Right atrium auricular region (tissue), 2 donors: ENCODE measurements around the gene EYA2. TPM values are rescaled to one million over a fixed set of nuclear protein-coding genes. Genes with fewer than 3 reads are reported as not detected.

ENCODE experiments used
- DNase-seq: peaks from one replicate; pipeline ENCODE4 v3.0.0-alpha.2; 2019; ENCODE audit warnings: low spot score
- H3K27ac ChIP-seq, 2 donors: fragments of 200-600 bp; sonication (generic); 1 replicate in 1 of 2; 2 replicates in 1 of 2; pipeline ENCODE4 v1.5.1; 2016 to 2019
- H3K27me3 ChIP-seq, 2 donors: fragments of 200-600 bp; sonication (generic); one replicate each; pipeline versions ENCODE4 v1.5.1 to v1.6.0; 2017 to 2019
- H3K36me3 ChIP-seq: fragments of 200-600 bp; sonication (generic); one replicate; pipeline ENCODE4 v1.5.1; 2016
- H3K4me1 ChIP-seq, 2 donors: fragments of 200-600 bp; sonication (generic); one replicate each; pipeline versions ENCODE4 v1.5.1 to v1.6.0; 2017 to 2019
- H3K4me3 ChIP-seq, 2 donors: fragments of 200-600 bp; sonication (generic); 1 replicate in 1 of 2; 2 replicates in 1 of 2; pipeline ENCODE4 v1.5.1; 2017 to 2019; ENCODE audit warnings: mild to moderate bottlenecking in 1 of 2, moderate library complexity in 1 of 2
- H3K9me3 ChIP-seq, 2 donors: fragments of 200-600 bp; sonication (generic); one replicate each; pipeline ENCODE4 v1.5.1; 2019
- total RNA-seq, 2 donors: library from RNA; depleted of rRNA; stranded (reverse); fragments of >200 nt; gene quantifications; one replicate each; pipeline ENCODE4 v1.1.0, GENCODE V29; 2016
- TF ChIP-seq, protein P1 (sequence below), 2 donors: fragments of 200-600 bp; sonication (generic); IDR thresholded peaks; one replicate each; pipeline ENCODE4 v1.5.1; 2019; ENCODE audit warnings: antibody characterized with exemption in 2 of 2

Gene EYA2
- total RNA-seq, 2 donors from 2014 or later = 0.30 to 2.6 TPM

DNA sequence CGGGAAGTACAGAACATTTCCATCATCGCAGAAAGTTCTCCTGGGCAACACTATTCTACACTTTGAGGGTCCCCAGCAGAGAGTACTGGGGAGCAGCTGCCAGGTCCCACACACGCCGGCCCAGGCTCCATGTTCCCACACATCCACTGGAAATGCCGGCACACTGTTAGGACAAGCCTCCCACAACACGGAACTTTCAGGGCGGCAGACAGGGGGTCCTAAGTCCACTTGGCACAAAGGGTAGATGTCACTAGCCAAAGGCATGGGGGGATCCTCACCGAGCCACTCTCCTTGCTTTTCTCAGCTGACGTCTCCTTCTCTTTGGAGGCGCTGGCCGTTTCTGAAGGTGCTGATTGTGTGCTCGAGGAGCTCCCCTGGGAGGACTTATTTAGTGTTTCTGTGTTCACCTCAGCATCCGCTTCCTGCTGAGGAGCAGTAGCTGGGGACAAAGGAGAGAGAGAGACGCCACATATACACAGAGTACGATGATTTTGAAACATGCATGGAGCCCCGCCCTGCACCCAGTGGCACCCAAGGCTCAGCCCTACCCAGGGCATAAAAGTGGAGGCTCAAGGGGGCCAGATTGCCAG, 326.5 kb downstream of the EYA2 start:
- Histone ChIP-seq H3K27ac (no peak overlapping the region), H3K27me3 (no peaks in the 10 kb centered on the region), H3K9me3 (no peaks in the 10 kb centered on the region), H3K4me1 (no peaks in the 10 kb centered on the region), H3K4me3 (no peak overlapping the region), H3K36me3 (peaks cover 61% of the 10 kb centered on the region)
- TF ChIP-seq, protein P1, sequence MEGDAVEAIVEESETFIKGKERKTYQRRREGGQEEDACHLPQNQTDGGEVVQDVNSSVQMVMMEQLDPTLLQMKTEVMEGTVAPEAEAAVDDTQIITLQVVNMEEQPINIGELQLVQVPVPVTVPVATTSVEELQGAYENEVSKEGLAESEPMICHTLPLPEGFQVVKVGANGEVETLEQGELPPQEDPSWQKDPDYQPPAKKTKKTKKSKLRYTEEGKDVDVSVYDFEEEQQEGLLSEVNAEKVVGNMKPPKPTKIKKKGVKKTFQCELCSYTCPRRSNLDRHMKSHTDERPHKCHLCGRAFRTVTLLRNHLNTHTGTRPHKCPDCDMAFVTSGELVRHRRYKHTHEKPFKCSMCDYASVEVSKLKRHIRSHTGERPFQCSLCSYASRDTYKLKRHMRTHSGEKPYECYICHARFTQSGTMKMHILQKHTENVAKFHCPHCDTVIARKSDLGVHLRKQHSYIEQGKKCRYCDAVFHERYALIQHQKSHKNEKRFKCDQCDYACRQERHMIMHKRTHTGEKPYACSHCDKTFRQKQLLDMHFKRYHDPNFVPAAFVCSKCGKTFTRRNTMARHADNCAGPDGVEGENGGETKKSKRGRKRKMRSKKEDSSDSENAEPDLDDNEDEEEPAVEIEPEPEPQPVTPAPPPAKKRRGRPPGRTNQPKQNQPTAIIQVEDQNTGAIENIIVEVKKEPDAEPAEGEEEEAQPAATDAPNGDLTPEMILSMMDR (IDR thresholded peaks at IDR 0.05) = no peak
- no peak for DNase-seq

DNA sequence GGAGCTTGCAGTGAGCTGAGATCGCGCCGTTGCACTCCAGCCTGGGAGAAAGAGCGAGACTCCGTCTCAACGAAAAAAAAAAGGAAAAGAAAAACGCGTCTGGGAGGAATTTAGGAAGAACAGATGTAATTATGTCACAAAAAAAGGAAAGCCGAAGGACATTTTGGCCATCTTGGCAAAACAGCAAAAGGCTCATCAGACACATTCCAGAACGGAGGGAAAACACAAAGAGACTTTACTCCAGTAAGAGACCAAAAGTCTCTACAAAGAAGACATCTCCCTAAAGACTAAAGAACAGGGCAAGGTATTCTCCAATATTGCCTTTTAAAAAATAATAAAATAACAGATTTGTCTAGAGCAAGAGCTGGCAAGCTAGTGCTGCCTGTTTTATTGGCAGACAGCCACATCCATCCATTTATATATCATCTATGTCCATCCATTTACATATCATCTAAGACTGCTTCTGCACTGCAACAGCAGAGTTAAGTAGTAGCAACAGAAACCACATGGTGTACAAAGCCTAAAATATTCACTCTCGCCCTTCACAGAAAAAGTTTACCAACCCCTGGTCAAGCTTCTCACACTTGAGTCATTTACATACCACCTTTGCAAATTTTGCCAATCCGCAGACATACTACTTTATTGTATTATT, 328.0 kb downstream of the EYA2 start:
- Histone ChIP-seq H3K27ac (no peak overlapping the region), H3K9me3 (no peaks in the 10 kb centered on the region), H3K4me3 (no peak overlapping the region), H3K27me3 (no peaks in the 10 kb centered on the region), H3K36me3 (peaks cover 64% of the 10 kb centered on the region), H3K4me1 (no peaks in the 10 kb centered on the region)
- no peak for DNase-seq
- TF ChIP-seq, protein P1 (IDR thresholded peaks at IDR 0.05) = no peak

DNA sequence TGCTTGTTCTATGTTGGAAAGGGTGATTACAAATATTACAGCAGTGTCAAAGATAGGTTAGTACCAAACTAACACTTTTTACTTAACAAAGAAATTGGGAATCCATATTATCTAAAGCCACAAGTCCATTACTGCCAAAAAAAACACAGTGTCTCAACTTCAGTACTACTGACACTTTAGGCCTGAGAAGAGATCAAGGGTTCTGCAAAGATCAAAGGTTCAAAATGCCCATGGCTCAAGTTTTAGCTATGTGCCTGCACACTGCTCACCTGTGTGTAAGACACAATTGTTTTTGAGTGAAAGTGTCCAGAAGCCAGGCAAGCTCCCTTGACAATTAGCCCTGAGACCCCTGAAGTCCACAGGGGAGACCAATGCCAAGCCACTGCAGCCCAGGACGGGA, 329.3 kb downstream of the EYA2 start:
- Histone ChIP-seq H3K36me3 (peaks cover 71% of the 10 kb centered on the region), H3K27me3 (no peaks in the 10 kb centered on the region), H3K9me3 (no peaks in the 10 kb centered on the region), H3K27ac (no peak overlapping the region), H3K4me1 (no peaks in the 10 kb centered on the region), H3K4me3 (no peak overlapping the region)
- TF ChIP-seq, protein P1 (IDR thresholded peaks at IDR 0.05) = no peak
- no peak for DNase-seq

DNA sequence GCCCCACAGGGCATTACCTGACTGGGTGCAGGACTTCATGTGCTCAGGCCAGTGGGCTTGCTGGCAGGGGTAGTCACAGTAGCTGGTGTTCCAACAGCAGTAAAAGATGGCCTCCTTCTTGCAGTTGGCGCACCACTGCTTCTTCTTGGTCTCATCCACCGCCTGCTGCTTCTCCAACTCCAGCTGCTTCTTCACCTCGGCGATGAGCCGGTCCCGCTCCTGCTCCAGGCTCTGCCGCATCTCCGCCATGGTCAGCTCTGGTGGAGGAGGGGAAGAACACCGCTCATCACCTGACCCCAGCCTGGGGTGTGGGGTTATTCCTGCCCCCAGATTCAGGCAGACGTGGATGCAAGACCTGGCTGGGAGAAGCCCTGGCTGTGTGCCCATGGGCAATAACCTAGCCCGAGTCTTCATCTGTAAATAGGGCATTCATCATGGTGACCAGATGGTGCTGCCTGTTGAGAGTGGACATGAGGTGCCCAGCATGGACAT, 329.7 kb downstream of the EYA2 start:
- no peaks in the 10 kb centered on the region for H3K4me1 ChIP-seq
- TF ChIP-seq, protein P1 (IDR thresholded peaks at IDR 0.05) = no peak
- no peaks in the 10 kb centered on the region for H3K9me3 ChIP-seq
- no peak overlapping the region for H3K4me3 ChIP-seq
- DNase-seq = no peak
- no peaks in the 10 kb centered on the region for H3K27me3 ChIP-seq
- peaks cover 75% of the 10 kb centered on the region for H3K36me3 ChIP-seq
- no peak overlapping the region for H3K27ac ChIP-seq

DNA sequence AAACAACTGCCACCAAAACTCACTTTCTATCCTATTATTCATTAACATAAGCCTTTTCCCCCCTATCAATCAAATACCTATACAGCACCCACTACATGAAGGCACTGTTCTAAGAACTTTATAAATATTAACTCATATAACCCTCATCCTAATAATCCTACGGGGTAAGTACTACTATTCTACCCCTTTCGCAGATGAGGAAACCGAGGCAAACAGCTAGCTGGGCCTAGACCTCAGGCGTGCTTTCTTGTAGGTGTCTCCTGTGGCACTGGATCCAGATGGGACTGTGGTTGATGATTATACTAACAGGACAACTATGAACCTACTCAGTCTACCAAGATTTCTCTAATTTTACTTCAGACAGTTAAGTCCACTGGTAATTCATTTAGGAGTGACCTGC, 330.2 kb downstream of the EYA2 start:
- no peaks in the 10 kb centered on the region for H3K9me3 ChIP-seq
- H3K27me3 ChIP-seq = no peaks in the 10 kb centered on the region
- DNase-seq = no peak
- TF ChIP-seq, protein P1 (IDR thresholded peaks at IDR 0.05) = no peak
- no peak overlapping the region for H3K27ac ChIP-seq
- no peaks in the 10 kb centered on the region for H3K4me1 ChIP-seq
- H3K36me3 ChIP-seq = peaks cover 80% of the 10 kb centered on the region
- H3K4me3 ChIP-seq = no peak overlapping the region
